CD4-positive, alpha-beta T cell (primary cell): ENCODE data around the gene SLC22A14. TPM values are rescaled to one million over a fixed set of nuclear protein-coding genes. Genes with fewer than 3 reads are reported as not detected.
"Not testable (repeated sequence)": the region's sequence is repeated elsewhere in the genome, so short reads cannot be mapped to it uniquely, and the experiment has no call there.

Experiments used
- ATAC-seq: fragments of 200-7000 bp; cut with Tn5 transposase; one replicate; pipeline ENCODE4 v1.10.0; 2022; ENCODE audit warnings: mild to moderate bottlenecking; ENCODE audit not compliant: poor library complexity
- CTCF ChIA-PET: fragments of 350-600 bp; sonication (Branson Sonifier 250); formaldehyde crosslinking; loops from one replicate; lab custom pipeline; 2021; ENCODE audit warnings: antibody characterized with exemption, inconsistent platforms; lab: Charles Lee
- POLR2A ChIA-PET: fragments of 350-600 bp; sonication (Branson Sonifier 250); formaldehyde crosslinking; loops from one replicate; lab custom pipeline; 2021; ENCODE audit warnings: antibody characterized with exemption, inconsistent platforms; lab: Charles Lee
- DNase-seq, 14 experiments: peaks; one replicate each; pipeline ENCODE4 v3.0.0-alpha.2; 2013 to 2020; ENCODE audit warnings: mixed read lengths in 2 of 14
- H3K27ac ChIP-seq, 2 donors: one replicate each; pipeline versions ENCODE4 v1.5.1 to v1.7.0; 2013; ENCODE audit warnings: low read length in 2 of 2, low read depth in 1 of 2, mild to moderate bottlenecking in 1 of 2
- H3K27me3 ChIP-seq, 2 experiments: 1 replicate in 1 of 2; 2 replicates in 1 of 2; pipeline versions ENCODE4 v1.6.1 to v1.7.0; 2013; ENCODE audit warnings: low read length in 2 of 2, control low read depth in 1 of 2, mild to moderate bottlenecking in 1 of 2, moderate library complexity in 1 of 2; ENCODE audit not compliant: insufficient read depth in 2 of 2, control insufficient read depth in 1 of 2
- H3K36me3 ChIP-seq: one replicate; pipeline ENCODE4 v1.6.1; 2013; ENCODE audit warnings: low read length, control low read depth; ENCODE audit not compliant: insufficient read depth
- H3K4me1 ChIP-seq: one replicate; pipeline ENCODE4 v1.6.1; 2013; ENCODE audit warnings: low read length, control low read depth; ENCODE audit not compliant: insufficient read depth
- H3K4me3 ChIP-seq: one replicate; pipeline ENCODE4 v1.5.1; 2013; ENCODE audit warnings: mild to moderate bottlenecking, low read length, moderate library complexity
- H3K9me3 ChIP-seq, 2 experiments: 1 replicate in 1 of 2; 2 replicates in 1 of 2; pipeline versions ENCODE4 v1.6.1 to v1.7.0; 2013; ENCODE audit warnings: low read length in 2 of 2, mild to moderate bottlenecking in 2 of 2, control low read depth in 1 of 2, moderate library complexity in 1 of 2; ENCODE audit not compliant: control insufficient read depth in 1 of 2, insufficient read depth in 1 of 2
- H3K27ac Mint-ChIP-seq: one replicate; pipeline ENCODE4 v1.8.0; 2020; ENCODE audit warnings: mixed read lengths
- H3K27me3 Mint-ChIP-seq: one replicate; pipeline ENCODE4 v1.8.0; 2021; ENCODE audit warnings: mixed read lengths
- H3K36me3 Mint-ChIP-seq: one replicate; pipeline ENCODE4 v1.8.0; 2021; ENCODE audit warnings: low read depth, mixed read lengths
- H3K4me1 Mint-ChIP-seq: one replicate; pipeline ENCODE4 v1.8.0; 2021; ENCODE audit warnings: low read depth, mixed read lengths
- H3K4me3 Mint-ChIP-seq: one replicate; pipeline ENCODE4 v1.8.0; 2020; ENCODE audit warnings: mild to moderate bottlenecking, mixed read lengths
- H3K9me3 Mint-ChIP-seq: one replicate; pipeline ENCODE4 v1.8.0; 2020; ENCODE audit warnings: mixed read lengths
- intact Hi-C, 2 experiments: fragments of 100-400 bp; cut with DNase I in 1 of 2; cut with micrococcal nuclease in 1 of 2; formaldehyde crosslinking; loops; one replicate each; pipeline versions ENCODE4 v1.15.1 to v1.9.0; 2023 to 2025; cut with DNase I, micrococcal nuclease
- total RNA-seq, 174 experiments: library from RNA in 2 of 174; stranded (reverse) in 2 of 174; gene quantifications; one replicate each; pipeline ENCODE4 v1.2.3 and lab custom pipeline; 2021 to 2026
- TF ChIP-seq, protein P1 (sequence below): fragments of 200-600 bp; IDR thresholded peaks from one replicate; pipeline ENCODE4 v1.8.0; 2022; ENCODE audit warnings: antibody characterized with exemption, mild to moderate bottlenecking

The SLC22A14 gene
- total RNA-seq, 2 experiments from 2014 or later, result 0.11 TPM; not detected in 1

DNA sequence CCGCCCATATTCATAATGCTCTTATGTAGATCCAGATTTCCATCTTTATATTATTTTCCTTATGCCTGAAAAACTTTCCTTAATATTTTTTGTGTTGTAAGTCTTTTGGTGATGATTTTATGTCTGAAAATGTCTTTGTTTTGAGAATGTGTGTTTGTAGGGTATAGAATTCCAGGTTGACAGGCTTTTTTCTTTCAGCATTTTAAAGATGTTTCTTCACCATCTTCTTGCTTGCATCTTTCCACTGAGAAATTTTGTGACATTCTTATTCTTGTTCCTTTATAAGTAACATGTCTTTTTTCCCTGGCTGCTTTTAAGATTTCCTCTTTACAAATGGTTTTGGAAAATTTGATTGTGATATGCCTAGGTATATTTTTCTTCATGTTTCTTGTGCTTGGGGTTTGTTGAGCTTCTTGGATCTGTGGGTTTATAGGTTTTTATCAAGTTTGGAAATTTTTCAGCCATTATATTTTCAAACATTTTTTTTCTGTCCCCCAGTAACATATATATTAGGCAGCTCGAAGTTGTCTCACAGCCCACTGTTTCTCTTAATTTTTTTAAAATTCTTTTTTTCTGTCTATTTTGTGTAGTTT lies 43.6 kb upstream of the SLC22A14 start:
- no peak overlapping the region for H3K4me3 ChIP-seq
- TF ChIP-seq, protein P1, sequence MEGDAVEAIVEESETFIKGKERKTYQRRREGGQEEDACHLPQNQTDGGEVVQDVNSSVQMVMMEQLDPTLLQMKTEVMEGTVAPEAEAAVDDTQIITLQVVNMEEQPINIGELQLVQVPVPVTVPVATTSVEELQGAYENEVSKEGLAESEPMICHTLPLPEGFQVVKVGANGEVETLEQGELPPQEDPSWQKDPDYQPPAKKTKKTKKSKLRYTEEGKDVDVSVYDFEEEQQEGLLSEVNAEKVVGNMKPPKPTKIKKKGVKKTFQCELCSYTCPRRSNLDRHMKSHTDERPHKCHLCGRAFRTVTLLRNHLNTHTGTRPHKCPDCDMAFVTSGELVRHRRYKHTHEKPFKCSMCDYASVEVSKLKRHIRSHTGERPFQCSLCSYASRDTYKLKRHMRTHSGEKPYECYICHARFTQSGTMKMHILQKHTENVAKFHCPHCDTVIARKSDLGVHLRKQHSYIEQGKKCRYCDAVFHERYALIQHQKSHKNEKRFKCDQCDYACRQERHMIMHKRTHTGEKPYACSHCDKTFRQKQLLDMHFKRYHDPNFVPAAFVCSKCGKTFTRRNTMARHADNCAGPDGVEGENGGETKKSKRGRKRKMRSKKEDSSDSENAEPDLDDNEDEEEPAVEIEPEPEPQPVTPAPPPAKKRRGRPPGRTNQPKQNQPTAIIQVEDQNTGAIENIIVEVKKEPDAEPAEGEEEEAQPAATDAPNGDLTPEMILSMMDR, result no peak
- intact Hi-C loops, result no loop called here

DNA sequence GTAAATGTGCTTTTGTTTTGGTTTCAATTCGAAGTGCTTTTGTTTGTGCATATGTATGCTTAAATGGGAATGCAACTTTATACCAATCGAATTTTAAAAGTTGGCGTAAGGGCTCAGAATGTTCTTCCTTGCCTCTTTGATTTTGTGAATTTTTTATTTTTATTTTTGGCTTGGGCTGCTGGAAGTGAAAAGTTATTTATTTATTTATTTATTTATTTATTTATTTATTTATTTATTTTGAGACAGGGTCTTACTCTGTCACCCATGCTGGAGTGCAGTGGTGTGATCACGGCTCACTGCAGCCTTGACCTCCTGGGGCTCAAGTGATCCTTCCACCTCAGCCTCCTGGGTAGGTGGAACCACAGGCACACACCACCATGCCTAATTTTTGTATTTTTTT lies 39.3 kb upstream of the SLC22A14 start:
- H3K4me1 Mint-ChIP-seq, result not testable (repeated sequence)

More for the DNA sequence above, 43.6 kb upstream of the SLC22A14 start:
- Mint-ChIP-seq H3K27me3 (no peaks in the 10 kb centered on the region), H3K4me1 (no peaks in the 10 kb centered on the region), H3K27ac (no peak overlapping the region), H3K9me3 (peaks cover 19% of the 10 kb centered on the region), H3K36me3 (peaks cover 94% of the 10 kb centered on the region), H3K4me3 (no peak overlapping the region)
- Histone ChIP-seq H3K9me3 (peaks cover 0 to 19% of the 10 kb centered on the region in 2 experiments), H3K27me3 (no peaks in the 10 kb centered on the region), H3K27ac (no peak overlapping the region), H3K4me1 (no peaks in the 10 kb centered on the region), H3K36me3 (peaks cover 63% of the 10 kb centered on the region)
- POLR2A ChIA-PET, result no interaction called here
- DNase-seq, result no peak
- CTCF ChIA-PET, result interaction anchor here (0.6 to 1.7 kb wide), 3 partner anchors 13 to 53 kb away, joined by 3 to 4 read pairs (median 3); no protein-coding TSS in a partner anchor
- no peak for ATAC-seq

GRCh38 chr3:38245930-38246329 lies 36.2 kb upstream of the SLC22A14 start:
- intact Hi-C loops, result loop anchor here in 1 of 2 experiments (5.0 kb wide), 1 partner anchor 109 kb away; the partner anchor contains the start of genes ACAA1 and MYD88
- ChIA-PET POLR2A (interaction anchor here (1.1 kb wide), 1 partner anchor 10 kb away, joined by 3 read pairs; no protein-coding TSS in a partner anchor), CTCF (no interaction called here)
- H3K36me3 ChIP-seq, result peaks cover 59% of the 10 kb centered on the region
- H3K9me3 ChIP-seq, result no peaks in the 10 kb centered on the region
- Mint-ChIP-seq H3K27ac (no peak overlapping the region), H3K4me3 (no peak overlapping the region), H3K9me3 (no peaks in the 10 kb centered on the region), H3K27me3 (no peaks in the 10 kb centered on the region), H3K4me1 (no peaks in the 10 kb centered on the region), H3K36me3 (peaks cover 85% of the 10 kb centered on the region)
- no peak overlapping the region for H3K27ac ChIP-seq
- H3K27me3 ChIP-seq, result no peaks in the 10 kb centered on the region
- no peaks in the 10 kb centered on the region for H3K4me1 ChIP-seq
- TF ChIP-seq, protein P1, result no peak
- H3K4me3 ChIP-seq, result no peak overlapping the region
- ATAC-seq, result no peak
- DNase-seq, result no peak

More for the DNA sequence above, 39.3 kb upstream of the SLC22A14 start:
- H3K9me3 Mint-ChIP-seq, ATAC-seq, H3K9me3 ChIP-seq, H3K27me3 ChIP-seq, H3K4me3 Mint-ChIP-seq, CTCF ChIA-PET, DNase-seq, H3K27me3 Mint-ChIP-seq, H3K27ac Mint-ChIP-seq, H3K4me3 ChIP-seq, POLR2A ChIA-PET, H3K4me1 ChIP-seq, H3K27ac ChIP-seq, intact Hi-C loops: not testable (repeated sequence)
- H3K36me3 Mint-ChIP-seq, result peaks cover 87% of the 10 kb centered on the region
- peaks cover 63% of the 10 kb centered on the region for H3K36me3 ChIP-seq
